ENCODE measurements around the gene HTT.

DNA sequence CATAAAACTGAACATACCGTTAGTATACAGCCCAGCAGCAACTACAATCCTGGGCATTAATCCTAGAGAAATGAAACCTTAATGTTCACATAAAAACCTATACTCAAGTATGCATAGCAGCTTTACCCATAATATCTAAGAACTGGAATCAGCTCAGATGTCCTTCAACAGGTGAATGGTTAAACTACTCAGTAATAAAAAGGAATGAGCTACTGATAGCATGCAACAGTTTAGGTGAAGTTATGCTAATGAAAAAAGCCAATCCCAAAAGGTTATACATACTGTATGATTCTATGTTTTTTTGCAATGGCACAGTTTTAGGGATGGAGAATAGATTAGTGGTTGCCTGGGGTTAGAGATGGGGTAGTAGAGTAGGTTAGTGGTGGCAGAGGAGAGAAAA lies 9.3 kb downstream of the HTT start:
- no peak for TF ChIP-seq TCF7 (CRISPR knock-in tag; IDR thresholded peaks at IDR 0.05; ENCODE audit: low read depth)
- TF ChIP-seq, protein P1, sequence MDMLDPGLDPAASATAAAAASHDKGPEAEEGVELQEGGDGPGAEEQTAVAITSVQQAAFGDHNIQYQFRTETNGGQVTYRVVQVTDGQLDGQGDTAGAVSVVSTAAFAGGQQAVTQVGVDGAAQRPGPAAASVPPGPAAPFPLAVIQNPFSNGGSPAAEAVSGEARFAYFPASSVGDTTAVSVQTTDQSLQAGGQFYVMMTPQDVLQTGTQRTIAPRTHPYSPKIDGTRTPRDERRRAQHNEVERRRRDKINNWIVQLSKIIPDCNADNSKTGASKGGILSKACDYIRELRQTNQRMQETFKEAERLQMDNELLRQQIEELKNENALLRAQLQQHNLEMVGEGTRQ (CRISPR knock-in tag; IDR thresholded peaks at IDR 0.05): no peak

All from WTC11 (cell line).